Gastroesophageal sphincter (tissue), 4 donors: ENCODE data around the gene NHS. TPM values are rescaled to one million over a fixed set of nuclear protein-coding genes. Genes with fewer than 3 reads are reported as not detected.

Experiments
- ATAC-seq: fragments of 150-250 bp; one replicate; pipeline ENCODE4 v1.9.1; 2016; ENCODE audit warnings: mild to moderate bottlenecking, moderate library complexity
- H3K27ac ChIP-seq, 4 donors: fragments of 200-600 bp; sonication (generic) in 3 of 4; 1 replicate in 3 of 4; 2 replicates in 1 of 4; pipeline ENCODE4 v1.5.1; 2016 to 2019
- H3K27me3 ChIP-seq: fragments of 200-600 bp; sonication (generic); one replicate; pipeline ENCODE4 v1.5.1; 2019
- H3K36me3 ChIP-seq, 2 donors: fragments of 200-600 bp; sonication (generic); one replicate each; pipeline ENCODE4 v1.5.1; 2019; ENCODE audit warnings: control low read depth in 1 of 2
- H3K4me1 ChIP-seq, 3 donors: fragments of 200-600 bp; sonication (generic); 1 replicate in 2 of 3; 2 replicates in 1 of 3; pipeline ENCODE4 v1.5.1; 2016 to 2019; ENCODE audit warnings: control low read depth in 2 of 3
- H3K4me3 ChIP-seq, 2 donors: fragments of 200-600 bp; sonication (generic); one replicate each; pipeline ENCODE4 v1.5.1; 2019; ENCODE audit warnings: mild to moderate bottlenecking in 1 of 2, moderate library complexity in 1 of 2
- H3K9me3 ChIP-seq, 3 donors: fragments of 200-600 bp; sonication (generic); one replicate each; pipeline ENCODE4 v1.5.1; 2017 to 2019; ENCODE audit warnings: control low read depth in 2 of 3
- EP300 ChIP-seq: sonication (generic); formaldehyde crosslinking; IDR thresholded peaks from one replicate; pipeline ENCODE4 v1.6.1; 2017; ENCODE audit warnings: antibody characterized with exemption, mild to moderate bottlenecking
- POLR2A ChIP-seq, 2 donors: fragments of 450-650 bp; IDR thresholded peaks; one replicate each; pipeline ENCODE4 v1.6.1; 2017; ENCODE audit warnings: antibody characterized with exemption in 2 of 2, mild to moderate bottlenecking in 2 of 2, moderate library complexity in 1 of 2
- POLR2AphosphoS5 ChIP-seq: sonication (generic); formaldehyde crosslinking; IDR thresholded peaks from one replicate; pipeline ENCODE4 v1.6.1; 2017; ENCODE audit warnings: antibody characterized with exemption
- whole genome bisulfite sequencing, 2 donors: methylation state at CpG; one replicate each; pipeline ENCODE4 v1.1.5; 2018; ENCODE audit warnings: low coverage in 1 of 2; 5-methylcytosine and 5-hydroxymethylcytosine counted together
- total RNA-seq, 4 donors: library from RNA; depleted of rRNA; stranded (reverse); fragments of >200 nt; gene quantifications; one replicate each; pipeline ENCODE4 v1.1.0, GENCODE V29; 2016
- TF ChIP-seq, protein P1 (sequence below), 4 experiments: fragments of 200-600 bp in 2 of 4; fragments of 450-650 bp in 2 of 4; sonication (generic) in 1 of 4; IDR thresholded peaks; one replicate each; pipeline ENCODE4 v1.5.1; 2017 to 2019; ENCODE audit warnings: antibody characterized with exemption in 4 of 4, mild to moderate bottlenecking in 2 of 4, moderate library complexity in 2 of 4

NHS gene
- total RNA-seq, 4 donors from 2014 or later: 4.7 to 12.3 (median 6.6) TPM

DNA sequence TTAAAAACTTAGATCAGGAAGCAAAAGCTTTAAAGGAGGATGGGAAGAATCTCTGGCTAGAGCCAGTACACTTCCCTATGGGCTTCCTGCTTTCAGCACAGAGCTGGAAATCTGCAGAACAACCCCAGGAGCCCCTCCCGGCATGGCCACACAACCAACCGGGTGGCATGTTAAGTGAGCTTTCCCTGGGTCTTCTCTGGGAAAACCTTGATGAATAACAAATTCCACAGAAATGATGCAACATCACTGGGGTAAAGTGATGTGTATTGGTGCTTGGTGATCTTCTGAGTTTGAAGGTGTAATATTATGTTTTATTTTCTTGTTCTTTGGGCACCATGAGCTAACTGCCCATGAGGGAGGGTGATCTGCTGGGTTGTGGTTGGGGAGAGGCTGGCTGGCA, 22.1 kb downstream of the NHS start:
- H3K9me3 ChIP-seq: peaks cover 0 to 5% (median 0%) of the 10 kb centered on the region in 3 donors
- no peak overlapping the region for H3K27ac ChIP-seq
- no peaks in the 10 kb centered on the region for H3K27me3 ChIP-seq
- TF ChIP-seq, protein P1, sequence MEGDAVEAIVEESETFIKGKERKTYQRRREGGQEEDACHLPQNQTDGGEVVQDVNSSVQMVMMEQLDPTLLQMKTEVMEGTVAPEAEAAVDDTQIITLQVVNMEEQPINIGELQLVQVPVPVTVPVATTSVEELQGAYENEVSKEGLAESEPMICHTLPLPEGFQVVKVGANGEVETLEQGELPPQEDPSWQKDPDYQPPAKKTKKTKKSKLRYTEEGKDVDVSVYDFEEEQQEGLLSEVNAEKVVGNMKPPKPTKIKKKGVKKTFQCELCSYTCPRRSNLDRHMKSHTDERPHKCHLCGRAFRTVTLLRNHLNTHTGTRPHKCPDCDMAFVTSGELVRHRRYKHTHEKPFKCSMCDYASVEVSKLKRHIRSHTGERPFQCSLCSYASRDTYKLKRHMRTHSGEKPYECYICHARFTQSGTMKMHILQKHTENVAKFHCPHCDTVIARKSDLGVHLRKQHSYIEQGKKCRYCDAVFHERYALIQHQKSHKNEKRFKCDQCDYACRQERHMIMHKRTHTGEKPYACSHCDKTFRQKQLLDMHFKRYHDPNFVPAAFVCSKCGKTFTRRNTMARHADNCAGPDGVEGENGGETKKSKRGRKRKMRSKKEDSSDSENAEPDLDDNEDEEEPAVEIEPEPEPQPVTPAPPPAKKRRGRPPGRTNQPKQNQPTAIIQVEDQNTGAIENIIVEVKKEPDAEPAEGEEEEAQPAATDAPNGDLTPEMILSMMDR (IDR thresholded peaks at IDR 0.05): no peak
- TF ChIP-seq EP300 (no peak), POLR2A (IDR thresholded peaks at IDR 0.05) (no peak), POLR2AphosphoS5 (no peak)
- 71% methylated on average over 1 of the region's 2 CpGs; no CpG with 5 or more reads in 1 of the 2 donors for WGBS, 2 donors
- no peaks in the 10 kb centered on the region for H3K36me3 ChIP-seq
- H3K4me3 ChIP-seq: no peak overlapping the region
- no peaks in the 10 kb centered on the region for H3K4me1 ChIP-seq
- ATAC-seq: no peak

DNA sequence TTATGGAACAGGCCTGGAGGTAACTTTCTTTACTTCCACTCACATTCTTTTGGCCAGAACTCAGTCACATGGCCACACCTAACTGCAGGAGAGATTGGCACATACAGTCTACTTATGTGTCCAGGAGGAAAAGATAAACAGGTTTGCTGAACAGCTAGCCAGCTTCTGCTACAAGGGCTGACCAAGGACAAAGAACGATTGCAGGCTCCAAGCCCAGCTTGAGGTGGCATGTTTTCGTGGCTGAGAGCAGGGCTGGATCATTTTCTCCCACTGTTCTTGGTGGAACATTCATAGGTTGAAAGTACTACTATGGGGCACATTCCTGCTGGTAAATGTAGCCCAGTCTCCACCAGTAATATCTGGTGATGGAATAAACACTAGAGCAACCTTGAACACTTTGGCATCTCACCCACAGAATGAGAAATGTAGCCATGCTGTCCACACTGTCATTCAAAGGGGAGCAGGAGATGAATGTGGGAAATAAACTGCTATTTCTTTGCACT, 28.2 kb downstream of the NHS start:
- Histone ChIP-seq H3K27me3 (no peaks in the 10 kb centered on the region), H3K4me1 (no peaks in the 10 kb centered on the region), H3K36me3 (no peaks in the 10 kb centered on the region), H3K27ac (peak overlapping the region; percentile 32 to 64 (median 44)), H3K9me3 (peaks cover 0 to 4% (median 0%) of the 10 kb centered on the region in 3 donors), H3K4me3 (no peak overlapping the region)
- peak; percentile 46 for ATAC-seq
- TF ChIP-seq EP300 (no peak), POLR2AphosphoS5 (peak; percentile 17)
- TF ChIP-seq, protein P1 (IDR thresholded peaks at IDR 0.05): no peak
- no CpG with 5 or more reads among the region's 2 CpGs for WGBS, 2 donors

DNA sequence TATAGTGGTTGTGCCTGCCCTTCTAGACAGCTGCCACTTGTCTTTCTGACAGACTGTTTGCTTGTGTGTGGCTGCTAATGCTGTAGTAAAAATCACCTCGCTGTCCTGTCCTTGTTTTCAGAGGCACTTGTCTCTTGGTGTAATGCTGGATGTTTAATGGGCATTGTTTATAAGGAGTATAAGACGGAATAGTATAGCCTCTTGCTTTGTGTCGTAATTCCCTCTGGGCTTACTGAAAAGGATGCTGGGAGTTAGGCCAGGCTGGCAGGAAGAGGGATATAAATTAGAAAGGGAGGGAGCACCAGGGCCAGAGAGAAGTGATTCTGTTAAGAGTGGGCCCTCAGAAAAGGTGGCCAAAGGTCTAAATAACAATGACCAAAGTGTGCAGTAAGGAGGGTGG, 29.0 kb downstream of the NHS start:
- Histone ChIP-seq H3K4me1 (no peaks in the 10 kb centered on the region), H3K4me3 (no peak overlapping the region), H3K36me3 (no peaks in the 10 kb centered on the region), H3K9me3 (no peaks in the 10 kb centered on the region), H3K27ac (peak overlapping the region; percentile 32 to 64 (median 40)), H3K27me3 (no peaks in the 10 kb centered on the region)
- ATAC-seq: no peak
- TF ChIP-seq, protein P1 (IDR thresholded peaks at IDR 0.05): no peak
- TF ChIP-seq EP300 (no peak), POLR2A (IDR thresholded peaks at IDR 0.05) (no peak)
- 46 to 100% methylated on average over 1 to 3 of the region's 3 CpGs for WGBS, 2 donors

DNA sequence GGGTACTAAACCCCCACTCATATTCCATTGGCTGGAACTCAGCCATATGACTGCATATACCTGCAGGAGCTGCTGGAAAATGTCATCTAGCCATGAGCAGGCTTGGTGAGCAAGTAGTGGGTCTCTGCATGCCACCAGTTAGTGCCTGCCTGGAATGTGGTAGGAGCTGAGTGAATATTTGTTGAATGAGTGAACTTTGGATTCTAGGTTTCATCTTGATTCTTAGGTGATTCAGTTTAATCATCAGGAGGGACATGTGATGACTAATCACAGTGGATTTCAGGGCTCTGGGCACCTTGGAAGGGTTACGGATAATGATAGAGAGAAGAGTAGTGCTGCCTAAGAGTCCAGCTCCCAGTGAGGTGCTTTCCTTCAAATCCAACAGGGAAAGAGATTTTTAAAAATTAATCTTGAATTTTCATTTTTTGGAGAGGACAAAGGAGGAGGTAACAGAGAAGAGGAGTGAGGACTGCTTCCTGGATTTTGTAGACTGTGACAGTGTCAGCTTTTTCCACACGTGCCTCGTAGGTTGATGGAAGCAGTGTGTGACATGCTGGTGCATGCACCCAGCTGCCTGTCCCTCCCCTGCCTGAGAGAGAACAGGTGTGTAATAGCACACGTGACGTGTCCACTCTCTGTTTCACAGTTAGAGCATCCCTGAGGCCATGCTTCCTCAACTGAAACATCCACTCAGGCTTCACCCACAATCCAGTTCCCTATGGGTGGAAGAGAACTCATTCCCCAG, 30.4 kb downstream of the NHS start:
- Histone ChIP-seq H3K27me3 (no peaks in the 10 kb centered on the region), H3K36me3 (no peaks in the 10 kb centered on the region), H3K4me1 (no peaks in the 10 kb centered on the region), H3K27ac (no peak overlapping the region), H3K9me3 (no peaks in the 10 kb centered on the region), H3K4me3 (no peak overlapping the region)
- WGBS, 2 donors: 61 to 92% methylated on average over 2 to 5 of the region's 5 CpGs
- no peak for TF ChIP-seq EP300
- TF ChIP-seq, protein P1 (IDR thresholded peaks at IDR 0.05): no peak
- no peak for TF ChIP-seq POLR2A (IDR thresholded peaks at IDR 0.05)
- no peak for TF ChIP-seq POLR2AphosphoS5
- no peak for ATAC-seq
